ENCODE data around the gene CDIP1.

CDIP1 gene

GRCh38 chr16:4475880-4476788 is 62.4 kb downstream of the CDIP1 start, which contains the start of gene HMOX2:
Gene HMOX2, plus strand, starts transcription at chr16:4476398. Its CDS starts 29,127 bp downstream, at chr16:4505525.
- Histone ChIP-seq H3K27ac (ENCODE audit: insufficient read depth, low read depth, low read length, poor library complexity, severe bottlenecking) (no peak within 1 kb of the TSS), H3K9me3 (ENCODE audit: control insufficient read depth, low read length) (no peaks in the 10 kb centered on the region), H3K36me3 (ENCODE audit: control insufficient read depth, insufficient read depth, low read length) (no peaks in the 10 kb centered on the region), H3K4me1 (ENCODE audit: control insufficient read depth, insufficient read depth, low read length) (peaks cover 3% of the 10 kb centered on the region), H3K27me3 (ENCODE audit: control insufficient read depth, insufficient read depth, low read length, poor library complexity, severe bottlenecking) (no peaks in the 10 kb centered on the region), H3K4me3 (ENCODE audit: insufficient read depth, low read depth, low read length) (peak within 1 kb of the TSS; percentile 60)
- 12% methylated on average over 70 of the region's 70 CpGs for WGBS, 2 experiments

DNA sequence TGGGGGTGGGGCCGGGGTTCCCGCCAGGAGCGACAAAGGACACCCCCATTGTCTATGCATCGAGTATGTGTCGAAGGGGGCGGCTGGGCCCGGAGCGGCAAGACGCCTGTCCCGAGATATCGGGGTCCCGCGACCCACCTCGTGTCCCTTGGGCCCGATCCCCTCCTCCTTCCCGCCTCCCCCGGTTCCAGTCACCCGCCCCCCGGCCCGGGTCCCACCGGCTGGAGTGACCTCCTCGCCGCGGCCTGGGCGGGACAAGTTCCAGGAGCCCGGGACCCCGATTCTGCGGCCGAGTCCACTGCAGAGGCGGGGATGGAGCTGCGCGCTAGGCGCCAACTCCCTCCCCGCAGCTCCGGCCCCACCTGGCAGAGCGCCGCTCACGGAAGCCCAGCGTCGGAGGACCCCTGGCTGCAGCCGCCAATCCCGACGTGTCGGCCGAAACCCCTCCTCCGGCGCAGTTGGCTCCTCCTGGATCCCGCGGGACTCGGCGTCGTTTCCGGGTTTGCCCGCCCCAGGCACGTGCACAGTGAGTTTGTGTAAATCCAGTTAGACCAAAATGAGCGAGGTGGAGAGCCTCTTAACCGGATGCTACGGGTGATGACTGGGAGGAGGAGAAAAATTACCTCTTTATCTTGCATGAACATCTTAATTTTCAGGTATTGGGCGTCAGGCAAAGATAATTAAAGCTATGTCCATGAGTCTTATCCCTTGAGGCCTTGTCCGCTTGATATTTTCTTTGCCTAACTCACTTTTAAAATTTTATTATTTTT is 64.2 kb downstream of the CDIP1 start, which contains the start of gene NMRAL1:
Gene NMRAL1, minus strand, starts transcription at position 434 of the 770 bp plus-strand sequence. CDS start 493 bp downstream, outside the sequence.
- H3K36me3 ChIP-seq (ENCODE audit: control insufficient read depth, insufficient read depth, low read length), result no peaks in the 10 kb centered on the region
- no peaks in the 10 kb centered on the region for H3K27me3 ChIP-seq (ENCODE audit: control insufficient read depth, insufficient read depth, low read length, poor library complexity, severe bottlenecking)
- no peak within 1 kb of the TSS for H3K27ac ChIP-seq (ENCODE audit: insufficient read depth, low read depth, low read length, poor library complexity, severe bottlenecking)
- 2 to 4% methylated on average over 59 to 60 of the region's 60 CpGs for WGBS, 2 experiments
- H3K9me3 ChIP-seq (ENCODE audit: control insufficient read depth, low read length), result no peaks in the 10 kb centered on the region
- peaks cover 3% of the 10 kb centered on the region for H3K4me1 ChIP-seq (ENCODE audit: control insufficient read depth, insufficient read depth, low read length)
- H3K4me3 ChIP-seq (ENCODE audit: insufficient read depth, low read depth, low read length), result peak within 1 kb of the TSS; percentile 70

DNA sequence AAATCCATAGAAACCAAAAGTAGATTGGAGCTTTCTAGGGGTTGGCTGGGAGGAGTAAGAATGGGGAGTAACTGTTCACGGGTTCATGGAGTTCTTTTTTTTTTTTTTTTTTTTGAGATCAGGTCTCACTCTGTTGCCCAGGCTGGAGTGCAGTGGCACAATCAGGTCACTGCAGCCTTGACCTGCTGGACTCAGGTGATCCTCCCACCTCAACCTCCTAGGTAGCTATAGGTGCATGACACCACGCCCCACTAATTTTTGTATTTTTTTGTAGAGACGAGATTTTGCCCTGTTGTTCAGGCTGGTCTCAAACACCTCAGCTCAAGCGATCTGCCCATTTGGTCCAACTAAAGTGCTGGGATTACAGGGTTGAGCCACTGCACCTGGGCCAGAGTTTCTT is 65.7 kb downstream of the CDIP1 start:
- Histone ChIP-seq H3K9me3 (ENCODE audit: control insufficient read depth, low read length) (no peaks in the 10 kb centered on the region), H3K36me3 (ENCODE audit: control insufficient read depth, insufficient read depth, low read length) (peaks cover 2% of the 10 kb centered on the region), H3K27ac (ENCODE audit: insufficient read depth, low read depth, low read length, poor library complexity, severe bottlenecking) (no peak overlapping the region), H3K4me3 (ENCODE audit: insufficient read depth, low read depth, low read length) (no peak overlapping the region), H3K4me1 (ENCODE audit: control insufficient read depth, insufficient read depth, low read length) (peaks cover 3% of the 10 kb centered on the region), H3K27me3 (ENCODE audit: control insufficient read depth, insufficient read depth, low read length, poor library complexity, severe bottlenecking) (no peaks in the 10 kb centered on the region)
- 67 to 68% methylated on average over 4 of the region's 4 CpGs for WGBS, 2 experiments

DNA sequence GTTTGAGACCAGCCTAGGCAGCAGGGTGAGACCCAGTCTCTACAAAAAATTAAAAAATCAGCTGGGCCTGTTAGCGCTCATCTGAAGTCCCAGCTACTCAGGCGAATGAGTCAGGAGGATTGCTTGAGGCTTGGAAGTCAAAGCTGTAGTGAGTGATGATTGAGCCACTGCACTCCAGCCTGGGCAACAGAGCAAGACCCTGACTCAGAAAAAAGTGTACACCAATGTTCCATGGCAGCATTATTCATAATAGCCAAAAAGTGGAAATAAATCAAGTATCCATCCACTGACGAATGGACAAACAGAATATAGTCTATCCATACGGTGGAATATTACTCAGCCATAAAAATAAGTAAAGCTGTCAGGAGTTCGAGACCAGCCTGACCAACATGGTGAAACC is 66.7 kb downstream of the CDIP1 start:
- peaks cover 2% of the 10 kb centered on the region for H3K36me3 ChIP-seq (ENCODE audit: control insufficient read depth, insufficient read depth, low read length)
- WGBS, 2 experiments, result 94 to 97% methylated on average over 5 of the region's 5 CpGs
- no peak overlapping the region for H3K4me3 ChIP-seq (ENCODE audit: insufficient read depth, low read depth, low read length)
- H3K9me3 ChIP-seq (ENCODE audit: control insufficient read depth, low read length), result no peaks in the 10 kb centered on the region
- H3K27ac ChIP-seq (ENCODE audit: insufficient read depth, low read depth, low read length, poor library complexity, severe bottlenecking), result no peak overlapping the region
- H3K27me3 ChIP-seq (ENCODE audit: control insufficient read depth, insufficient read depth, low read length, poor library complexity, severe bottlenecking), result no peaks in the 10 kb centered on the region
- H3K4me1 ChIP-seq (ENCODE audit: control insufficient read depth, insufficient read depth, low read length), result peaks cover 3% of the 10 kb centered on the region

GRCh38 chr16:4468972-4469371 is 69.6 kb downstream of the CDIP1 start:
- 93 to 96% methylated on average over 10 of the region's 10 CpGs for WGBS, 2 experiments
- Histone ChIP-seq H3K27ac (ENCODE audit: insufficient read depth, low read depth, low read length, poor library complexity, severe bottlenecking) (no peak overlapping the region), H3K27me3 (ENCODE audit: control insufficient read depth, insufficient read depth, low read length, poor library complexity, severe bottlenecking) (no peaks in the 10 kb centered on the region), H3K4me3 (ENCODE audit: insufficient read depth, low read depth, low read length) (no peak overlapping the region), H3K4me1 (ENCODE audit: control insufficient read depth, insufficient read depth, low read length) (peaks cover 3% of the 10 kb centered on the region), H3K9me3 (ENCODE audit: control insufficient read depth, low read length) (no peaks in the 10 kb centered on the region), H3K36me3 (ENCODE audit: control insufficient read depth, insufficient read depth, low read length) (peaks cover 13% of the 10 kb centered on the region)

GRCh38 chr16:4467916-4468315 is 70.7 kb downstream of the CDIP1 start:
- Histone ChIP-seq H3K27ac (ENCODE audit: insufficient read depth, low read depth, low read length, poor library complexity, severe bottlenecking) (no peak overlapping the region), H3K9me3 (ENCODE audit: control insufficient read depth, low read length) (no peaks in the 10 kb centered on the region), H3K36me3 (ENCODE audit: control insufficient read depth, insufficient read depth, low read length) (peaks cover 13% of the 10 kb centered on the region), H3K4me3 (ENCODE audit: insufficient read depth, low read depth, low read length) (no peak overlapping the region), H3K4me1 (ENCODE audit: control insufficient read depth, insufficient read depth, low read length) (no peaks in the 10 kb centered on the region), H3K27me3 (ENCODE audit: control insufficient read depth, insufficient read depth, low read length, poor library complexity, severe bottlenecking) (no peaks in the 10 kb centered on the region)
- WGBS, 2 experiments, result 94 to 95% methylated on average over 16 of the region's 16 CpGs

- WGBS, 2 experiments, result 96% methylated on average over 32 of the region's 32 CpGs
- H3K4me1 ChIP-seq (ENCODE audit: control insufficient read depth, insufficient read depth, low read length), result no peaks in the 10 kb centered on the region
- no peaks in the 10 kb centered on the region for H3K27me3 ChIP-seq (ENCODE audit: control insufficient read depth, insufficient read depth, low read length, poor library complexity, severe bottlenecking)
- no peak overlapping the region for H3K4me3 ChIP-seq (ENCODE audit: insufficient read depth, low read depth, low read length)
- peaks cover 13% of the 10 kb centered on the region for H3K36me3 ChIP-seq (ENCODE audit: control insufficient read depth, insufficient read depth, low read length)
- H3K27ac ChIP-seq (ENCODE audit: insufficient read depth, low read depth, low read length, poor library complexity, severe bottlenecking), result no peak overlapping the region
- H3K9me3 ChIP-seq (ENCODE audit: control insufficient read depth, low read length), result no peaks in the 10 kb centered on the region
These were observed 72.4 kb downstream of the CDIP1 start for GRCh38 chr16:4465977-4466779.

GRCh38 chr16:4463522-4464163 is 74.9 kb downstream of the CDIP1 start:
- peaks cover 13% of the 10 kb centered on the region for H3K36me3 ChIP-seq (ENCODE audit: control insufficient read depth, insufficient read depth, low read length)
- WGBS, 2 experiments, result 93 to 94% methylated on average over 22 of the region's 22 CpGs
- no peaks in the 10 kb centered on the region for H3K27me3 ChIP-seq (ENCODE audit: control insufficient read depth, insufficient read depth, low read length, poor library complexity, severe bottlenecking)
- no peak overlapping the region for H3K27ac ChIP-seq (ENCODE audit: insufficient read depth, low read depth, low read length, poor library complexity, severe bottlenecking)
- H3K9me3 ChIP-seq (ENCODE audit: control insufficient read depth, low read length), result no peaks in the 10 kb centered on the region
- no peaks in the 10 kb centered on the region for H3K4me1 ChIP-seq (ENCODE audit: control insufficient read depth, insufficient read depth, low read length)
- H3K4me3 ChIP-seq (ENCODE audit: insufficient read depth, low read depth, low read length), result no peak overlapping the region

- no peak overlapping the region for H3K4me3 ChIP-seq (ENCODE audit: insufficient read depth, low read depth, low read length)
- H3K9me3 ChIP-seq (ENCODE audit: control insufficient read depth, low read length), result no peaks in the 10 kb centered on the region
- no peaks in the 10 kb centered on the region for H3K4me1 ChIP-seq (ENCODE audit: control insufficient read depth, insufficient read depth, low read length)
- H3K36me3 ChIP-seq (ENCODE audit: control insufficient read depth, insufficient read depth, low read length), result peaks cover 15% of the 10 kb centered on the region
- H3K27me3 ChIP-seq (ENCODE audit: control insufficient read depth, insufficient read depth, low read length, poor library complexity, severe bottlenecking), result no peaks in the 10 kb centered on the region
- peak overlapping the region; percentile 60 for H3K27ac ChIP-seq (ENCODE audit: insufficient read depth, low read depth, low read length, poor library complexity, severe bottlenecking)
- 86 to 90% methylated on average over 25 to 26 of the region's 27 CpGs for WGBS, 2 experiments
These were observed 77.1 kb downstream of the CDIP1 start for GRCh38 chr16:4461250-4462085.
